ENCODE data around the gene ARHGEF4.
A peak's percentile ranks its signal among the peaks of the same experiment; 100 is the strongest.

The ARHGEF4 gene

DNA sequence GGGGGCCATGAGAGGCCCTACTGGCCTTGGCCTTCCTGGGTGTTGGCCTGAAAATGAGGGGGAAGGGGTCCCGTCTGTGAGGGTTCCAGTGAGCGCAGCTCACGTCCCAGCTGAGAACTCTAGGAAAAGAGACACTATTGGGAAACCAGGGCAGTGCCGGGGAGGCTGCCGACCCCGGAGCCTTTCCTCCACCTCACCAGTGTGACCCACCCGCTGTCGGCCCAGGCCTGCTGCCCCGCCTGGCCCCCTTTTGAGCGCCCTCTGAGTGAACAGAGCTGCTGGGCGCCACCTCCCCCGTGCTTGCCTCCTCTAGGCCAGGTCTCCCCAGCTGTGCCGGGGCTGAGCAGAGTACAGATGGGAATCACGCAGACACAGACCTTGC, 17.5 kb upstream of the ARHGEF4 start:
- DNase-seq, result no peak

DNA sequence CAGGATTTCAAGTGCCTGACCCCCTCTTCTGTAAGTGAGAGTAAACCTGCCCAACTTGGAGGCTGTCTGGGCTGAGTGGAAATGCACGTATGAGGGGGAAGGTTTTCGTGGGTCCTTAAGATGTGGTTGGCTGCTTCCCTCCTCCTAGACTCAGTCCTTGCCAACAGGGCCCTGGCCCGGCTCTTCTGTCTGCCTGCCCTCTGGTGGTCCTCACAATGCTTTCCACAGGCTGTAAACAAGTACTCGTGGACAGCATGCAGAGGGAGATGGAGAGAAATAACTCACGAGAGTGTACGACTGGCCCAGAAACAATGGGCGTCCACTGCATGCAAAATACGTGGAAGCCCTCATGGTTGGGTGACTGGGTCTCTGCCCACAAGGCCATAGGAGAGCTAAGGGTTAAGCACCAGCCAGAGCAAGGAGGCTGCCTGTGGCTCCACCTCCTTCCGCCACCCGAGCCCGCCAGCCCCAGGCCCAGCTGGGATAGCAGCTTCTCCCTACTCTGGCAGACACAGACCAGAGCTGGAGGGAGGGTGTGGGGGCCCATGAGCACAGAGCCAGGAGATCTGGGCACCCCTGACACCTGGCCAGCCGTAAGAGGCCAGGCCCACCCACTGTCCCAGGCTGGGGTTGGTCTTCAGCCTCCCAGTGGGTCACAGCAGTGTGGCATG, 17.0 kb upstream of the ARHGEF4 start:
- no peak for DNase-seq

DNA sequence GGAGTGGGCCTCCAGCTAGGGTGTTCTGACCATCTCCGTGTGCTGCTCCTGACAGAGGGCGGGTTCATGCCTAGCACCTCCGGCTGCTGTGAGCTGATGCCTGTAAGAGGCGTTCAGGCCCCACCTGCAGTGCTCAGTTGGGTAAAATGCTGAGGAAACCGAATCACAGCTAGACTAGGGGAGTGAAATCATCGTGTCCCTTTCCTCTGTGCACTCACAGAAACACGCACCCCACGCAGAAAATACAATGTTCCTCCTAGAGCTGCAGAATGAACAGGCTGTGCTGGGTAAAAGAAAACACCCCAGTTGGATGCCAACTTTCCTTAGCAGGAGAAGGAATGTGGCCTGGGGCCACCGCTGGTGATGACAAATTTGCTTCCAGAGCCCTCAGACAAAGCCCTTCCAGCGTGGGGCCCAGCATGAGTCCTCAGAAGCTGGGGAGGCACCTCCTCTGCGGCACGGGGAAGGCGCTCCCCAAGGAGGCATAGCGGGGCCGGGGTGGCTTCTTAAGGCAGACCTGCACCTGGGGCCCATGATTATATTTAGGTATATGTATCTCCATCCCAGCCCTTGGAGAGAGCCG, 16.3 kb upstream of the ARHGEF4 start:
- no peak for DNase-seq

DNA sequence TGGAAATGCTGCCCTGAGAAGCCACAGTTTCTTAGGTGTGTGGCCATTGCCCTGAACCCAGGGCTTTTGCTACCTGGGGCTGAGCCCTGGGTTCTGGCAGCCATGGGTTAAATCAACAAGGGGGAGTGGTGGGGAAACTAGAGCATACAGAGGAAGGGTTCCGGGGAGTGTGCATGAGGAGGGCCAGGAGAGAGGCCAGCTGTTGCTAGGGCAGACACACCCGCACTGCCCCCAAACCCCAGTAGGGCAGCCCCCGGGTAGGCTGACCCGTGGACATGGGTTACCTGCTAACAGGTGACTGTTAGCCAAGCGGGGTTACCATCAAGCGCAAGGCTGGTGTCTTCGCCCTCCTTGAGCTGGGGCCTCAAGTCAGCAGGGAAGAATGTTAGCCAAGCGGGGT, 14.8 kb upstream of the ARHGEF4 start:
- DNase-seq, result no peak

DNA sequence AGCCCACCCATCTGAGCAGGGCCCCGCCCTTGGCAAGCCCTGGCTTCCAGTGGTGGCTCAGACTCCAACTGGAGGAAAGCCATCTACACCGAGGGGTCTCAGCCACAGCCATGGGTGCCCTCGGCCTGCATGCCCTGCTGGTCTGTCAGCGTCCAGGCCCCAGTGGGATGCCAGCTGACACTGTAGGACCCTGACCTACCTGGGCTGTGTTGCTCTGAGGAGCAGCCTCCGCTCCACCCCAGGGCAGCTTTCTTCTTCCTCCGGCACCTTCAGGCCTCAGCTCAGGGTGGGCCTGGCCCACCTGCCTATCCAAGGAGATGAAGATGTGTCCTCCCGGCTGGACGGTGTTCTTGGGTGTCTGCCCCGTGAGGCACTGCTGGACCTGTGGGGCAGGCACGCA, 13.9 kb upstream of the ARHGEF4 start:
- no peak for DNase-seq

DNA sequence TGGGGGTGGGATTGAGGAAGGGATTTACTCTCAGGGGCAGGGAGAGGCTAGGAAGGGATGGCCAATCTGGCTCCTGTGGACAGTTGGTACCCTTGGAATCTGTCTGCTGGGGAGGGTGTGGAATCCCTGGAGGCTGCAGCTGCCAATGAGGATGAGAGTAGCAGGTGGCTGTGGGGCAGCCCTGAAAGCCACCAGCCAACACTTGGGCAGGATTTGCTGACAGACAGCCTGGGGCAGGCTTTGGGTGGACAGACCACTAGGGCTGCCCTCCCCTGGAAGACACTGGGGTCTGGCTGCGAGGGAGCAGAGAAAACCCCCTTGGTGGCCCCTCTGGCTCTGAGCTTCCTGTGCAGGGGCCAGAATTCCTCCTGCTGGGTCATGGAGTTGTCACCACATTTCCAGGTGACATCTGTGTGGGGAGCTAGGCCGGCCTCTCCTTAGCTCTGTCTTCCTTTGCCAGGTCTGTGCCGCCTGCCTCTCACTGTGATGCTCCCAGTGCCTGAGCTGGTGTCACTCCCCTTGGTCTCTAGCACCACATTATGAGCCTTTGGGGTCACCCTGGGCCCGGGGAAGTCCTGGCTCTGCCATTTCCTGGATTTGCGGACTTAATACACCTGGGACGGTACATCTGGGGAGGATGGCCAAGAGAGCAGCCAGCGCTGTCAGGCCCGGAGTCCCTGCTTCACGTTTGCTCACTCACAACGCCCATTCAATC, 13.4 kb upstream of the ARHGEF4 start:
- DNase-seq, result no peak

DNA sequence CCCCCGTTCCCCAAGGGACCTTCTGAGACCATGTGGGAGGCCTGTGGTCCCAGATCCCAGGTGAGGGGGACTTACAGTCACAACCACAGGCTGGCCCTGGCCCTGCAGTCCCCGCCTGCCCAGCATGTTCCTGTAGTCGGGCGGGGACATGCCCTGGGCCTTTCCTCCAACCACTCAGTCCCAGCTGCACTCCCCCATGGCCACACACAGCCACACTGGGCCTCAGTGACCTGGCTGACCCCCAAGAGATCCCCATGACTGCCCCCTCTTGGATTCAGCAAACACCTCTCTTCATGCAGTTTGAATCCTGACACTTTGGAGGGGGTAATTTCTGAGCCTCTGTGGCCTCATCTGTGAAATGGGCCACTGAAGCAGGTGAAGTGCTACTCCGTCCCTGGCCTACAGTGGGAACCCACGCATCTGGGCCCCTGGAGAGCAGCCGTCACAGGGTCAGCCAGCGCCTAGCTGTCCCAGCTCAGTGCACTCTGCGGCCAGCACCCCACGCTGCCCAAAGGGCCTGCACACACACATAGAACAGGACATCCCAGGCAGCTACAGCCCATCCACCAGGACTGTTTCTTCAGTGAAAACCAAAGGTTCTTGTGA, 12.7 kb upstream of the ARHGEF4 start:
- no peak for DNase-seq

DNA sequence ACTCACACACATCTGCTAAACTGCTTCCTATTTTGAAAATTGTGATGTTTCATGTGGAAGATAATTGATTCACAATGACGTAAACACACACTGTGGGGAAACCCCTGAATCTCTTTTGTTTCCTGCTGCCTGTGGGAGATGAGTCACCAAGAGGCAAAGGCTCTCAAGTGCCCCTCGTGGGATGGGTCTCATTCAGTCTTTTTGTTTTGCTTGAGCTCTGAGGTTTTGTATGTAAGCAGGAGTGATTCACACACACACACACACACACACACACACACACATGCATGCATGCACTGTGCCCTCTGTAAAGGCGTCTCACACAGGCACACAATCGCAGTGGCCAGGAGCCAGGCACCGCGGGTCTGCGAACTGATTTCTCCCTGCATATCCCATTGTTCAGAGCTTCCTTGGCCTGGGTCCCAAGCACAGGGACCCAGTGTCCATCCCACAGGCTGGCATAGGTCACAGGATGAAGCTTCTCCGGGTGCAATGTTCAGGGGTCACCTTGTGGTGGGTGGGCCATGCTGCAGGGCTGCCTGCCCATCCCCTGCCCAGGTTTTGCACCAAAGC, 12.1 kb upstream of the ARHGEF4 start:
- peak; percentile 26 to 62 (median 58) for DNase-seq

DNA sequence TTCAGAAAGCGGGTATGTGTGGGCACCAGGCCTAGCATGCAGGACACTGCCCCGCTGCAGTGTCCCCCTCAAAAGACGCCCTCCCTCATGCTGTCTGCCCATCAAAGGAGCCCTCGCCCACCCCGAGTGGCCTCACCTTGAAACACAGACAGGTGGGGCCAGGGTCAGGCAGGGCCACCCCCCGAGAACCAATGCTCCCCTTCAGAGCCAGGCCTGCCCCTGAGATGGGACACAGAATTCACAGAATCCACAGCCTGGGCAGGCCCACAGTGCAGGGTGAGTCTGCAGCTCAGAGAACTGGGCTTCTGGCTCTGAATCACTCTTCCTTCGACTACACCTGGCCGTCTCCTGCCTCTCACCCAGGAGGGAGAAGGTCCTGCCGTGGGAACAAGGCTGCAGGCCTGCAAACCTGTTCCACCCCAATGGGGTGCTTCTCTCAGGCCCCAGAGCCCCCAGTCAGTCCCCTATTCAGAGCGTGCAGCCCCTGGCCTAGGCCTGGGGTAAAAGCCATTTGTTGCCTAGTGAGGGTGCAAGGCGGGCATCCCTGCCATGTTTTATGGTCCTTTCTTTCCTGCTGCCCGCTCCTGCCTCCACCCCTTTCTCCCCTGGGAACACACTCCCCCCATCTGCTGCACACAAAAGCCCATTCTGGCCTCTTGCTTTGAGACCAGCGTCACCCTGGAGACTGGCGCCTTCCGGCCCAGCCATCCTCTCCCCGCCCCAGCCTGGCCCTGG, 11.3 kb upstream of the ARHGEF4 start:
- DNase-seq, result no peak

DNA sequence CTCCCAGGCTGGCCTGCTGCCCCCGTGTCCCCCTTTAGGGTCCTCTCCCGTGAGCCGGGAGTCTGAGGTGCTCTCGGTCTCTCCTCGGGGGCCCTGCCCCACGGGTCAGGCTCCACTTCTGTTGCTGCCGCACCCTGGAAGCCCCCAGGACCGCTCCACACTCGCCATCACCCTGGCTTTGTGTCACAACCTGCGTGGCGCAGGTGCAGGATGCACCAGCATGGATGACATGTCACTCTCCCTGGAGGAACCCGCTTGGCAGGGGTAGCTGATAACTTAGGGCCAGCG, 10.8 kb upstream of the ARHGEF4 start:
- DNase-seq, result no peak

DNA sequence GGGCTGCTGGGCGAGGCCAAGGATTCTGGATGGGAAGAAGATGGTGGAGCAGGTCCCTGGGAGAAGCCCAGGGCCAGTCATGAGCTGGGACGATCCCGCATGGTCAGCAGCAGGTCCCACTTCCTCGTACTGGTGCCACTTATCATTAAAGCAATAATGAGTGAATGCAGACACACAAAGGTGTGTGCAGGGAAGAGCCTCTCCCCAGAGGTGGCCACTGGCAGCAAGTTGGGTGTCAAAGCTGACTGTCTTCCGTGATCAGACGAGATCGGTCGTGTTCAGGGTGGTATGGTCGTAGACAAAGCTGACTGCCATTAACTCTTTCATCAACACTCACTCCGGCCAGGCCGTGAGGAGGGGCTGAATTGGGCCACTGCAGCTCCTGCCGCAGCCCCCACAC, 10.3 kb upstream of the ARHGEF4 start:
- DNase-seq, result no peak

DNA sequence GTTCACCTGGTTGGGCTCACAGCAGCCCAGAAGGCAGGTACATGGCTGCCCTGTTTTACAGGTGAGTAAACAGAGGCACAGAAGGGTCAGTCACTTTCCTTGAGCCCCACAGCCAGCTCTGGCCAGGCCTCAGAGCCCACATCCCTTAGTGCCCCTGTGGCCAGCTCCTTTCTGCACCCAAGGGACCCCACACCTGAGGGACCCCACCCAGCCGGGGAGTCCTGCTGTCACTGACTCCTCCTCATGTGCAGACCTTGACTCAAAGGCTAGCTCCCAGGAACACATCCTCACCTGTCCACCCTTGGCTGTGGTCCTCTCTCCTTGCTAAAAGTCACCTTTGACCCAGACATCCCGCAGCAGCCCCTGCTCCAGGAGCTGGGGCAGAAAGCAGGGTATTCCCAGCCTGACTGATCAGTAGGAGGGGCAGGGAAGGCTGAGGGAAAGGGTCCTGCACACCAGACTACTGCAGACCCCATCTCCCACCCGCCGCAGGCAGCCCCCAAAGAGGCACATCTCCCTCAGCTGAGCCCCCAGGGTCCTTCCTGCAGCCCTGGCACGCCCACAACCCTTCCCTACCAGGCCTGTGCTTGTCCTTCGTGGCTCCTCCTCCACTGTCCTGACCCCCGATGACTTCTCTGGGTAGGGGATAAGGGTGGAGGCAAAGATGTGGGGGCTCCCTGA, 9.8 kb upstream of the ARHGEF4 start:
- DNase-seq, result no peak

DNA sequence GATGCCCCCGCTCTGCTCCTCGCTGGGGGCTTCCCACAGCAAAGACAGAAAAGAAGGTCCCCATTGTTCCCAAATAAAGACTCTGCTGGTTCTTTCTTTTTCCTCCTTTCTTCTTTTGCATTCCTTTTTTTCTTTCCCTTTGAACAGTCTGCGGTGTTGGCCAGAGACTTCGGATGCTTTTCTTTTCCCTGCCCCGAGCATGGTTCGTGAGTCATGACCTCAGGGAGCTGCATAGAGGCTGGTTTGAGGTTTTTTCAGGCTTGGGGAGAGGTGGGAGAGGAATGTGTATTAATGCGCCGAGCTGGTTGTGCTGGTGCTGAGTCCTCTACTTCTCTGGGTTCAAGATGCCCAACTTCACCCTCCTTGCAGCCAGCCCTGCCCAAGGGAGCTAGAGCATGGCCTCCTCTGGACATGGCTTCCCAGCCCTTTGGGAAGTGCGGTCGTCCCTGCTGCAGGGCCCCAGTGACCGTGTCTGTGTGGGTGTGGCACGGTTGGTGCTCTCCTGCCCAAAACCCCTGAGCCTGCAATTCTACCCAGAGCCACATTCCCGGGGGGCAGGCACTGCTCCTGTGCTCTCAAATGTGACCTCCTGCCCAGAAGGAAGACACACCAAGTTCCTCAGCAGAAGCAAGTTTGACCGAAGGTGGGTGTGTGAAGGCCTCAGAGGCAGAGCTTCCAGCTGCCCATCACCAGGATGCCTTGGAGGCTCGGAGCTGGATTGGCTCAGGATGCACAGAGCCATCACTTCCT, 9.0 kb upstream of the ARHGEF4 start:
- DNase-seq, result no peak

DNA sequence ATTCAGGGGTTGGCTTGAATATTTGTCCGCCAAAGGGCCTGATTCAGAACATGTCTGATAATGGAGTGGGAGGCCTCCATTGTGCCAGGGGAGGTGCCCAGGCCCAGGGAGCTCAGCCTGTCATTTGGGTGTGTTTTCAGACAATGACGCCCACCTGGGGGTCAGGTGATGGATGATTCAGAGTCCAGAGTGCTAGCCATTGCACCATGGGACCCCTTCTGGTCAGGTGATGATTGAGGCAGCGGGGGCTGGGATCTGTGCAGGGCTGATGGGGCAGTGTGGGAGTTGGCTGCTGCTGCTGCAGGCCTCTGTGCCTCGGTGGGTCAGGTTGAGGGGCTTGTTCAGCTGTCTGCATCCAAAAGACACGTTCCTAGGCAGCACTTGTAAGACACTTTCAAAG, 8.3 kb upstream of the ARHGEF4 start:
- DNase-seq, result no peak

DNA sequence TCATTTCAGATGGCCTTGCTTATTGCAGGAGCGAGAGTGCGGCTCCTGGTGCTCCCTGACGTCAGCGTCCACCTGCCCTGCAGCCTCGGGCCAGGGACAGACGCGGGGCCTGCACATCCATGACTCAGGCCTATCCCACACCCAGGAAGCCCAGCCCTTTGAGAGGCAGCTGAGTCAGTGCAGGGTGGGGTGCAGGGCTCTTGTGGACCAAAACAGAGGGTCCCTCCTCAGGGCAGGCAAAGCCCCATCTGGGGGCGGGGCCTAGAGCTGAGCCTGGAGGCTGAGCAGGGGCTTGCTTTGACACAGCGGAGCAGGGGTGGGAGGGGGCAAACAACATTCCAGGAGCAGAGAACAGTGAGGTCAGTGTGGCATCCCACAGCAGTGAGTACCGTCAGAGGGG, 7.7 kb upstream of the ARHGEF4 start:
- DNase-seq, result no peak

DNA sequence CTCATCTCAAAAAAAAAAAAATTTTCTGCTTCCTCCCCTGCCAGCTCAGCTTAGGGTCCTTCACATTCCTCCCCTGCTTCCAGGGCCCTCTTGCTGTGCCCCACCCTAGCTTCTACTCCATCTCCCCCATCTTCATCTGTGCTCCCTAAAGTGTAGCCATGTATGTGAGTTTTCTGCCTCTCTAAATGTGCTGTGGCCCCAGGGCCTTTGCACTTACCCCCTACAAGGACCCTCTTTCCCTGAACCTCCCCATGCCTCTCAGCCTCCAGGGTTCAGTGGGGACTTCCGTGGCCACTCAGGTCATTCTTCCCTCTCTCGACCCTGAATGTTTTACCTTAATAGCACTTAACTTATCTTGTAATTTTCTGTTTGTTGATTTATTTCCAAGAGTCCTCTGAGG, 6.2 kb upstream of the ARHGEF4 start:
- DNase-seq, result no peak

DNA sequence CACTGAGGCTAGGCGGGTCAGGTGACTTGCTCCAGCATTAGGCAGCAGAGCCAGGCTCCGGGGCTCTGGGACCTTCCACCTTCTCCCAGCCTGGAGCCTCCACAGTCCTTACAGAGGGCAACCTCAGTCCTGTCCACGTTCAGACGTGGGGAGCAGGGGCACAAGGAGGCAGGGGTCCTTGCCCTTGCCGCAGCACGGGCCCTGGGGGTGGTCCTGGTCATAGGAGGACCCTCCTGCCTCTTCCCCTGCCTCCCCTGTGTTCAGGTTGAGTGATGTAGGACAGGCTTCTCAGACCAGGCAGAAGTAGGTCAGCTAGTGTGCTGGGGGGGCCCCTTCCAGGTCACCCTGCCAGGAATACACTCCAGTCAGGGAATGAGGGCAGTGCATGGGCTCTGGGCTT, 5.4 kb upstream of the ARHGEF4 start:
- DNase-seq, result no peak

DNA sequence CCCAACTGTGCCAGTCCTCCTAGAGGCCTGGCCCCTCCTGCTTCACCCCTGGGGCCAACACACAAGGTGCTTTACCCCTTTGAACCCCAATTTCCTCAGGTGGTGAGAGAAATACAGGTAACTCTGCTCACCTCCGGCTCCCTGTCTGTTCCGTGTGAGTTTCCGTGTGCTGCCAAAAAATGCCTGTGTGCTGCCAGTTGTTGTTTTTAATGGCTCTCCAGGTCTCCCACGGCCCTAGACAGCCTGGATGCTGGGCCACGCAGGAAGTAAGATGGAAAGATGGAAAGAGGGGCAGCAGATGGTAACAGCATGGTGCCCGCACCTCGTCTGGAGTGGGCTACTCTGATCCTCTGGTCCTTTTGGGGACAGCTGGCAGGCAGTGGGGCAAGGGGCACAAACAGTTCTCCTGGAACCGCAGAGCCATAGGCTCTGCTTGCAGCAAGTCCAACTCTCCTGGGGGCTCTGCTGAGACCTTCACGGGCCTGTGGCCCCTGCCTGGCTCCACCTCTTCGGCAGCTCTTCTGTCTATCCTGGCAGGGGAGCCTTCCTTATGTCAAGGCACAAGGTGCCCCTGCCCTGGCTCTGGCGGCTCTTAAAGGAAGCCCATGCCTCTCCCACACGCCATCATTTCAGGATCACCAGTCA, 4.3 kb upstream of the ARHGEF4 start:
- no peak for DNase-seq

DNA sequence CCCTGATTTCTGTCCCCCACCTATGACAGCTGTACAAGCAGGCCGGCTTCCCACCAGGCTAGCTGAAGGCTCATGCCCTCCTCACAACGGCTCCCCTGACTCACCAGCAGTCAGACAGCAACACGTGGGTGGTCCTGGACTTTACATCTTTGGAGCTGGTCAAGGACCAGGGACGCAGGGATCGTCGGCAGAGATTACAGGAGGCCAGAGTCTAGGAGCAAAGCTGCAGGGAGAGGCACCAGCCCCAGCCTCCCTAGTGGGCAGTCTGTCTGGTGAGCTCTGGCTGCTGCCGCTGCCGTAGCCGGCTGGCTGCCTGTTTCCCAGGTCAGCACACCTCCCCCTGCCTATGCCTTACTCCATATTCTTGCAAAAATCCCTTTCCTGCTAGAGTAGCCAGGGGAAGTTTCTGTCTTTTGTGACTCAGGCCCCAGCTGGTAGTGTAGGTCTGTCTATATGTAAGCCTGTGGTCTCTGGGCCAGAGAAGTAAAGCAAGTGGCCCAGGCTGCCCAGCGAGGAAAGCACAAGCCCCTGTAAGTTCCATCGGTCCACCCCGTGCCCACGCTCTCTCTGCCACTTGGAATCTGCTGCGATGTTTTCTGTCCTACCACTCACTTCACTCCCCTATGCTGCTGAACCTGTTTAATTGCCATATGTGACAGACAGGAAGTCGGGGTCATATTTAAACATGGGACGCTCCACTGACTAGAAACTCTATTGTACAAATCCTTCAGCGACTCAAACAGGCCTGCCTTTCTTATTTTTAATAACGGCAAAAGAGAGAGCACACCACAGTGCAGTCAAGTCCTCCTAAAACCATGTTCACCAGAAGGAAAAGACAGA, 2.4 kb upstream of the ARHGEF4 start:
- DNase-seq, result no peak

Data from activated CD4-positive, CD25-positive, alpha-beta regulatory T cell (primary cell).